TTC549 (cell line): Measurements from ENCODE around the gene KRTAP10-11.
"Not testable (repeated sequence)": the region's sequence is repeated elsewhere in the genome, so short reads cannot be mapped to it uniquely, and the experiment has no call there.

Experiments
- FAIRE-seq: peaks from 2 replicates; lab custom pipeline; 2012; peaks lifted over from hg19 to GRCh38; lab: Jason Lieb, UNC

KRTAP10-11 gene

GRCh38 chr21:44615466-44615865 lies 30.7 kb upstream of the KRTAP10-11 start:
- no peak for FAIRE-seq

DNA sequence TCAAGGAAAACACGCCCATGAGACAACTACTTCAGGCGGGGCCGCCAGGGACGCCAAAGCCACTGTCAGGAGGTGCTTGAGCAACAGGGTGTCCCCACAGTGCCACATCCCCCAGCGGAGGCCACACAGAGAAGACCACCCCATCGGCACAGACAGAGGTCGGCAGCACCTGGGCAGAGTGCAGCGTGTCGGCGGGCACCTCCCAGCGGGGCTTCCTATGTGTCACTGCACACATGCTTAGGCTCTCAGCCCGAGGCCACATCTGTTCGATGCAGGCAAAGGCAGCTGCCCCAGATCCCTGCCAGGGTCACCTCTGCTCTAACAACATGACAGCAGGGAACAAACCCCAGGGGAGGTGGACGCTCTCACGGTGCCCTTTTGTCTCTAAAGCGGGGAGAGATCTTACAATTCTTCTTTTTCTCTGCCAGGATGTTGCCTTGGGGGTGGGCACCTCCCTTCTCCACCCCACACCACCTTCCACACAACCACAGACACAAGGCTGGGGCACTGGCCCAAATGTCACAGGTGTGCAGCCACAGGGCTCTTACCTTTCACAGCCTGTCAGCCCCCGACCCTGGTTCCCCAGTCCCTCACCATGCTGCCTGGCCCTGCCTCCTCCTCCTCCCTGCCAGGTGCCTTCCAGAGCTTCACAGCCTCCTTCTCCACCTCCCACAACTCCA lies 30.2 kb upstream of the KRTAP10-11 start:
- no peak for FAIRE-seq

GRCh38 chr21:44616591-44616926 lies 29.7 kb upstream of the KRTAP10-11 start:
- no peak for FAIRE-seq

GRCh38 chr21:44617071-44617501 lies 29.1 kb upstream of the KRTAP10-11 start:
- FAIRE-seq: no peak

DNA sequence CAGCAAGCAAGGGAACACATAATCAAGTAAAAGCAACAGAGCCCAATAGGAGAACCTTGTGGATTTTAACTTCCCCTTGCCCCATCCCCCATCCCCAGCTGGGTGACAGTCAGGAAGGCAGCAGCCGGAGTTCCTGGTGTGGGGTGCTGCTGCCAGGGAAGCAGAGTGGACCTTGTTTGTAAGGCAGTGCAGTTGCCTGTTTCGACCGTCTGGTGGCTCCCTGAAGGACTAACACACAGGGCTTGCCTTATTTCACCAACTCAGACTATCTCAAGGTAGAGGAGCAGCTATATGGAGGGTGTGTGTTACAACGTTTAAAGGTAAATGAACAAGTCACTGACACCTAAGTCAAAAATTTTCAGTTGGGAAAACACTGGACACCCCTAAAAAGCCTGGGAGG lies 27.7 kb upstream of the KRTAP10-11 start:
- FAIRE-seq: no peak

DNA sequence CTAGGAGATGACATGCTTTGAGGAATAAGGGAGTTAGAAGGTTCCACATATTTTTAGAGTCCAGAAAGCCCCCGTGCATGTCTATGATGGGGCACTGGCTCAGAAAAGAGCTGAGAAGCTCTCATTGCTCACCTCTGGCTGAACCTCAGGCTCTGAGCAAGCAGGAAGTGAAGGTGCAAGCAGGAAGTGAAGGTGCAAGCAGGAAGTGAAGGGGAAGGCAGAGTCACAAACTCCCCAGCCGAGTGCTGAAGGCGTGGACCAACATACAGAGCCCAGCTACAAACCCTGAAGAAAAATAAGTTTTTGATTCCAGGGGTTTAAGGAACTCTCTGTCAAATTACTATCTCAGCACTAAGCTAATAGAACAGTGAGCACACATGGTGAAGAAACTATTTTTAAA lies 27.3 kb upstream of the KRTAP10-11 start:
- FAIRE-seq: no peak

DNA sequence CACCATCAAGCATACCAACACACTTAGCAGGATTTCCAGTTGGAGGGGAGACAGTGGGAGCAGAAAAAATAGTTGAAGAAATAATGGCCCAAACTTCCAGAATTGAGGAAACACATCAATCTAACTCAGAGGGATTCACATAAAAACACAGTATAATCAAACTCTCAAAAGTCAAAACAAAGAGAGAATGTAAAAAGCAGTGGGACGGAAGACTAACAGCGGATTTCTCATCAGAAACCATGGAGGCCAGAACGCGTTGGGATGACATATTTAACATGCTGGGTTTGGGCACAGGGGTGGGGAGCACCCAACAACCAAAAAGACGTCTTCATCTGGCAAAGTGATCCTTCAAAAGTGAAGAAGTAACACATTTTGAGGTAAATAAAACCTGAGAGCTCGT lies 26.3 kb upstream of the KRTAP10-11 start:
- no peak for FAIRE-seq

- no peak for FAIRE-seq
These were observed 22.6 kb upstream of the KRTAP10-11 start for GRCh38 chr21:44623575-44623974.

- no peak for FAIRE-seq
These were observed 20.5 kb upstream of the KRTAP10-11 start for GRCh38 chr21:44625756-44626155.

- no peak for FAIRE-seq
These were observed 20.0 kb upstream of the KRTAP10-11 start for GRCh38 chr21:44626262-44626661.

DNA sequence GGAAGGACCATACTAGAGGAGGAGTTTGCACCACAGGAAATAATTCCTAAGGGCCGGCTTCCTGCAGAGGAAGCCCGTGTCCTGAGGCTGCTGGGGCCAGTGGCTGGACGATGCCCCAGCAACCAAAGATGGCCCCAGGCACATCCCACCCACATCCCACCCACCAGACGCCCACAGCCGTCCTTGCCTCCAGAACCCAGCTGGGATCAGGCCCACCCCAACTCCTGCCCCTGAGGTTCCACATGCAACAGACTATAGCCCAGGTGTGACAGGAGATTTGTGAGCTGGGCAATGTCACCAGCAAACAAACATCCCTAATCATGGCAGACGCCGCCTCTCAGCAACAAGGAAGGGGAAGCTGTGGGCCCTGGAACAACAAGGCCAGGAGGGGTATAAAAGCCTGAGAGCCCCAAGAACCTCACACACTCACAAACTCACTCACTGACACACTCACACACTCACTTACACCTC lies 19.5 kb upstream of the KRTAP10-11 start, which contains the start of gene KRTAP10-9:
TSS of gene KRTAP10-9 (plus strand) at position 421 of the 471 bp plus-strand sequence. CDS start 79 bp downstream, outside the sequence.
- FAIRE-seq: no peak

DNA sequence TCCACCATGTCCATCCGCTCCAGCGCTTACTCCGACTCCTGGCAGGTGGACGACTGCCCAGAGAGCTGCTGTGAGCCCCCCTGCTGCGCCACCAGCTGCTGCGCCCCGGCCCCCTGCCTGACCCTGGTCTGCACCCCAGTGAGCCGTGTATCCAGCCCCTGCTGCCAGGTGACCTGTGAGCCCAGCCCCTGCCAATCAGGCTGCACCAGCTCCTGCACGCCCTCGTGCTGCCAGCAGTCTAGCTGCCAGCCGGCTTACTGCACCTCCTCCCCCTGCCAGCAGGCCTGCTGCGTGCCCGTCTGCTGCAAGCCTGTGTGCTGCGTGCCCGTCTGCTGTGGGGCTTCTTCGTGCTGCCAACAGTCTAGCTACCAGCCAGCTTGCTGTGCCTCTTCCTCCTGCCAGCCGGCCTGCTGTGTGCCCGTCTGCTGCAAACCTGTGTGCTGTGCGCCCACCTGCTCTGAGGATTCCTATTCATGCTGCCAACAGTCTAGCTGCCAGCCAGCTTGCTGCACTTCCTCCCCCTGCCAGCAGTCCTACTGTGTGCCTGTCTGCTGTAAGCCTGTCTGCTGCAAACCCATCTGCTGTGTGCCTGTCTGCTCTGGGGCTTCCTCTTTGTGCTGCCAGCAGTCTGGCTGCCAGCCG lies 18.9 kb upstream of the KRTAP10-11 start:
- not testable (repeated sequence) for FAIRE-seq

DNA sequence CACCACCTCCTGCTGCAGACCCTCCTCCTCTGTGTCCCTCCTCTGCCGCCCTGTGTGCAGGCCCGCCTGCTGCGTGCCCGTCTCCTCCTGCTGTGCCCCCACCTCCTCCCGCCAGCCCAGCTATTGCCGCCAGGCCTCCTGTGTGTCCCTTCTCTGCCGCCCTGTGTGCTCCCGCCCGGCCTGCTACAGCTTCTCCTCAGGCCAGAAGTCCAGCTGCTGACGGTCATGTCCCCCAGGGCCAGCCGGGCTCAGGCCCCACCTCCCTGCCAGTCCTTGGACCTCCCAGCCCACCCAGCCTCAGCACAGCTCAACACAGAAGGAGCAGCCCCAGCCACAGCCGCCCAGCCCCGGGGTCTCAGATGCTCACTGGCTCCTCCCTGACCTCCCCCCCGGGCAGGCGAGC lies 18.4 kb upstream of the KRTAP10-11 start:
- not testable (repeated sequence) for FAIRE-seq

GRCh38 chr21:44628707-44629391 lies 17.4 kb upstream of the KRTAP10-11 start:
- no peak for FAIRE-seq

DNA sequence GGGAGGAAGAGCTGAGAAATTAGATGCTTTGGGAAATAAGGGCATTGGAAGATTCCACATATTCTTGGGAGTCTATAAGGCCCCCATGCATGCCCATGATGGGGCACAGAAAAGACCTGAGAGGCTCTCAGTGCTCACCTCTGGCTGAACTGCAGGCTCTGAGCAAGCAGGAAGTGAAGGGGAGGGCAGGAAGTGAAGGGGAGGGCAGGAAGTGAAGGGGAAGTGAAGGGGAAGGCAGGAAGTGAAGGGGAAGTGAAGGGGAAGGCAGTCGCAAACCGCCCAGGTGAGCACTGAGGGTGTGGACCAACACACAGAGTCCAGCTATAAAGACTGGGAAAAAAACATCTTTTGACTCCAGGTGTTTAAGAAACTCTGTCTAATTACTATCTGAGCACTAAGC lies 15.8 kb upstream of the KRTAP10-11 start:
- FAIRE-seq: no peak

DNA sequence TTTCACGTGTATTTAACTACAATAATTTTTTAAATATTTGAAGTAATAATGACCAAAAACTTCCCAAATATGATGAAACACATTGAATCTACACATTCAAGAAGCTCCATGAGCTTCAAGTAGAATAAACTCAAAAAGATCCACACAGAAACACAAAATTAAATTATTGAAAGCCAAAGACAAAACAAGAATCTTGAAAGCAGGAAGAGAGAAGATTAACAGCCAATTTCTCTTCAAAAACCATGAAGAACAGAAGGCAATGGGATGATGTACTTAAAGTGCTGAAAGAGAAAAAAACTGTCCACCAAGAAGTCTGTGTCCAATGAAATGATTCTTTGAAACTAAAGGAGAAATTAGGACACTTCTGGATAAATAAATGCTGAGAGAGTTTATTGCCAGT lies 14.1 kb upstream of the KRTAP10-11 start:
- FAIRE-seq: no peak

- no peak for FAIRE-seq
These were observed 9.8 kb upstream of the KRTAP10-11 start for GRCh38 chr21:44636209-44637017.

DNA sequence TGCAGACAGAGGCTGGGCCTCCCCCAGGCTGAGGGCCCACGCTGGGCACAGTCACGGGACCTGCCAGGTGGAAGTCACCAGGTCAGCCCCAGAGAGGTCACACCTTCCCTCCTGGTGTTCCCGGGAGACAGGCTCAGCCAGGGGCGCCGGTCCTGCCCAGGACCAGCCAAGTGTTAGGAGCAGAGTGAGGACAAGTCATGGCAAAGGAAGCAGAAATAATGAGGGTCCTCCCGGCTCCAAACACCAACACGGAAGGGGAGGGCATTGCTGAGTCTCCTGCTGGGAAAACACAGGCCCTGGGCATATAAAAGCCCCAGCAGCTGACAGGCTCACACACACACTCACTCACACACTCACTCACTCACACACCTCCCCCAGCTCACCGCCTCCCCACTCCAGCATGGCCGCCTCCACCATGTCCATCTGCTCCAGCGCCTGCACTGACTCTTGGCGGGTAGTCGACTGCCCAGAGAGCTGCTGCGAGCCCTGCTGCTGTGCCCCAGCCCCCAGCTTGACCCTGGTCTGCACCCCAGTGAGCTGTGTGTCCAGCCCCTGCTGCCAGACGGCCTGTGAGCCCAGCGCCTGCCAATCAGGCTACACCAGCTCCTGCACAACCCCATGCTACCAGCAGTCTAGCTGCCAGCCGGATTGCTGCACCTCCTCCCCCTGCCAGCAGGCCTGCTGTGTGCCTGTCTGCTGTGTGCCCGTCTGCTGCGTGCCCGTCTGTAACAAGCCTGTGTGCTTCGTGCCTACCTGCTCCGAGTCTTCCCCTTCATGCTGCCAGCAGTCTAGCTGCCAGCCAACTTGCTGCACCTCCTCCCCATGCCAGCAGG lies 9.0 kb upstream of the KRTAP10-11 start, which contains the start of gene KRTAP10-10:
TSS of gene KRTAP10-10 (plus strand) at position 339 of the 833 bp plus-strand sequence. CDS start at position 401, 62 bp downstream.
- FAIRE-seq: no peak

GRCh38 chr21:44637851-44638348 lies 8.3 kb upstream of the KRTAP10-11 start:
- FAIRE-seq: not testable (repeated sequence)

DNA sequence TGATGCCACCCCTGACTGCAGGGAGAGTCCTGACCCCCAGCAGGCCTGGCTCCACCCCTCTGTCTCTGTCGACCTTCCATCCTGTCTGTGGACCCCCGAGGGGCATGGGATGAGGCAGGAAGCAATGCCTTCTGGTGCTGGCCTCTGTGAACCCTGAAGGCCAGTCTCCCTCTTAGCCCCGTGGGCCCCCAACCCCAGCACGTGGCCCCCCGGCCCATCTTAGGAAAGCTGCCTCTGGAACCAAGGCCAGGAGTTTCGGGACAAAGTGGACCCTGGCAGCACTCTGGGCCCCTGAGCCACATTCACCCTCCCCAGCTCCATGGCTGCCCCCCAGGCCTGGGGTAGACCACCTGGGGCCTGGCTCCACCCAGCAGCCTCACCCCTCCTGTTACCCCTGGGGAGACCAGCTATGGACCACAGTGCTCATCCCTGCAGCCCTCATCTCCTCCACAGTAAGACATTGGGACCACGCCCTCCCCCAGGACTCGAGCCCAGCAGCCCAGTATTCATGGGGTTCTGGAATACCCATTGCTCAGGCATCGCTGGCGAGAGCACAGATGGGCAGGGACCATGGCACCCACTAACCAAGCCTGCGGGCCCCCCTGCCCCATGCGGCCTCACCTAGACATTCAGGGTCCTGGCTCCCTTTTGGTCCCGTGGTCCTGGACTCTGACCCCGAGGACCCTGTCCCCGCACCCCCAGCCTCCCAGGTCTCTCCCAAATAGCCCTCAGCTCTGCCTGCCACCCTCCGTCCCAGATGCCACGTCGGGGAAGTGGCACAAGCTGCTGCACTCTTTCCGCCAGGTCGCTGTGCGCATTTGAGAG lies 7.5 kb upstream of the KRTAP10-11 start:
- not testable (repeated sequence) for FAIRE-seq
